ENCODE data around the gene ZNF850. TPM values are rescaled to one million over a fixed set of nuclear protein-coding genes. Genes with fewer than 3 reads are reported as not detected.

ZNF850 gene
- total RNA-seq, 1 experiment from 2014 or later, result 1.4 TPM

GRCh38 chr19:36686365-36687213 lies 86.0 kb downstream of the ZNF850 start (continued):
- TF ChIP-seq ZBTB33 (IDR thresholded peaks at IDR 0.05; ENCODE audit: extremely low read depth, insufficient replicate concordance, low read length) (no peak), ZFX (IDR thresholded peaks at IDR 0.05) (no peak), EZH2phosphoT487 (IDR thresholded peaks at IDR 0.05; ENCODE audit: borderline replicate concordance) (no peak), POLR2AphosphoS5 (IDR thresholded peaks at IDR 0.05; ENCODE audit: low read depth, low read length) (no peak), ZNF274 (IDR thresholded peaks at IDR 0.05; ENCODE audit: low read depth, low read length) (no peak), YY1 (IDR thresholded peaks at IDR 0.05; ENCODE audit: extremely low read depth, insufficient replicate concordance, low read depth, low read length) (no peak)

- Histone ChIP-seq H3K4me1 (ENCODE audit: control insufficient read depth in 1 of 2, insufficient read depth in 2 of 2, low read length in 2 of 2) (peaks cover 0 to 13% of the 10 kb centered on the region in 2 experiments; a peak in 1 of 4 replicates), H3K9ac (ENCODE audit: low read length) (no peak overlapping the region), H3K79me2 (ENCODE audit: insufficient read depth, low read length) (peaks cover 31% of the 10 kb centered on the region), H3K4me2 (ENCODE audit: low read length) (0 out of 2 replicates have a peak overlapping the region, but pooled peaks have one; percentile 72), H3K9me2 (ENCODE audit: insufficient read depth) (no peaks in the 10 kb centered on the region), H3K27me3 (ENCODE audit: insufficient read depth, low read length) (no peaks in the 10 kb centered on the region), H3K9me3 (ENCODE audit: control insufficient read depth in 1 of 2, insufficient read depth in 1 of 2, low read depth in 1 of 2, low read length in 2 of 2) (peaks cover 0 to 3% of the 10 kb centered on the region in 2 experiments; a peak in 2 of 4 replicates), H3K36me3 (ENCODE audit: control insufficient read depth in 1 of 2, insufficient read depth in 2 of 2, low read length in 2 of 2) (peaks cover 11 to 18% of the 10 kb centered on the region in 2 experiments; a peak in 3 of 4 replicates), H4K20me1 (ENCODE audit: insufficient read depth) (no peaks in the 10 kb centered on the region), H2AFZ (ENCODE audit: low read depth, low read length, poor library complexity, severe bottlenecking) (no peak overlapping the region), H3K27ac (ENCODE audit: low read depth, low read length) (no peak overlapping the region), H3K4me3 (replicated peaks in 1 of 2; ENCODE audit: low read depth in 1 of 2, low read length in 2 of 2) (no peak overlapping the region)
- POLR2A ChIA-PET, result no interaction called here
- intact Hi-C loops (cut with micrococcal nuclease), result loop anchor here (5.0 to 10.0 kb wide), 2 partner anchors 449 to 471 kb away; partner anchors contain the start of genes ZNF146 and ZNF565
- ATAC-seq (no peak), DNase-seq (ENCODE audit: low read depth, low spot score) (no peak)
- CTCF ChIA-PET, result no interaction called here
- RAD21 ChIA-PET (ENCODE audit: low non-redundant PET in 1 of 2, low total read pairs in 2 of 2, uncharacterized antibody in 2 of 2, unreplicated experiment in 2 of 2), result no interaction called here
- BruUV-seq (replicated peaks), result no TSS peak
- TF ChIP-seq ELF1 (IDR thresholded peaks at IDR 0.05; ENCODE audit: borderline replicate concordance, low read depth) (no peak), EZH2 (IDR thresholded peaks at IDR 0.05) (no peak), ZBTB33 (IDR thresholded peaks at IDR 0.05; ENCODE audit: extremely low read depth, insufficient replicate concordance, low read length) (no peak), JUND (IDR thresholded peaks at IDR 0.05) (no peak), FOSL1 (IDR thresholded peaks at IDR 0.05; ENCODE audit: low read depth) (no peak), CEBPB (IDR thresholded peaks at IDR 0.05; ENCODE audit: low read depth) (no peak), CTCF (IDR thresholded peaks at IDR 0.05 in 2 of 3, conservative IDR thresholded peaks at IDR 0.05 in 1 of 3; ENCODE audit: borderline replicate concordance in 1 of 3, insufficient read depth in 1 of 3, low read depth in 2 of 3, low read length in 2 of 3) (no peak), SRF (IDR thresholded peaks at IDR 0.05; ENCODE audit: low read depth) (no peak), CBX3 (IDR thresholded peaks at IDR 0.05; ENCODE audit: low read depth) (no peak), MAX (IDR thresholded peaks at IDR 0.05) (no peak)
These were observed 86.8 kb downstream of the ZNF850 start for GRCh38 chr19:36685835-36686234.

Data from HCT116 (cell line).